ENCODE data around the gene SH3YL1. TPM values are rescaled to one million over a fixed set of nuclear protein-coding genes. Genes with fewer than 3 reads are reported as not detected.

Gene SH3YL1
- total and polyA plus RNA-seq, 2 of the 4 experiments (the other 2 are of a cell fraction), result 18.1 to 21.2 TPM

DNA sequence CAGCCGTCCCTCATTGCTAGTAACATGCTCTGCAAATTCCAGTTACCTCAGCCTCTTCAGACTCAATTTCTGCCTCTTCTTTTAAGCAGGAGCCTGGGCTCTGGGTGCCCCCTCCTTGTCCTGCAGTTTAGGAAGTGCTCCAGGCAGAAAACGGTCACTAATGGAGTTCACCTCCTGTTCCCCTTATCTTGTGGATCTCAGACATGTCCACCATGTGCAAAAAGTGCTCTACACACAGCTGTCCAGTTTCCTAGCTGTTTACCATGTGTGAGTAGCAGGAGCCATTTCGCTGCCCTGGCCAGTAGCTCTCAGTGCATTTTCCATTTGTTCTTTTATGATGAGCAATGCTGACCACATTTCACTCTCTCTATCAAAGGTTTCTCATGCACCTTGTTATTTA, 4.9 kb downstream of the SH3YL1 start:
- Histone ChIP-seq H2BK5ac (ENCODE audit: low read depth, low read length, poor library complexity, severe bottlenecking) (no peak overlapping the region), H3K4me3 (ENCODE audit: insufficient read depth, low read depth, low read length) (no peak overlapping the region), H2BK20ac (ENCODE audit: low read depth, low read length) (no peak overlapping the region), H3K36me3 (ENCODE audit: control insufficient read depth, insufficient read depth, low read length) (no peaks in the 10 kb centered on the region), H3K4me2 (ENCODE audit: low read depth, low read length) (no peak overlapping the region), H2BK120ac (ENCODE audit: low read depth, low read length) (no peak overlapping the region), H3K9me1 (ENCODE audit: insufficient read depth, low read length) (no peaks in the 10 kb centered on the region; the same call in 1 of the 2 replicates), H3K27me3 (ENCODE audit: control insufficient read depth, insufficient read depth, low read length) (no peaks in the 10 kb centered on the region), H3K27ac (ENCODE audit: insufficient read depth, low read length) (no peak overlapping the region), H3K9me3 (ENCODE audit: control insufficient read depth, insufficient read depth, low read length) (no peaks in the 10 kb centered on the region), H3K79me1 (ENCODE audit: low read depth in 1 of 2, low read length in 2 of 2) (peaks cover 11 to 12% of the 10 kb centered on the region in 2 experiments), H4K5ac (ENCODE audit: low read depth, low read length) (no peak overlapping the region), H2BK15ac (ENCODE audit: low read depth, low read length) (no peak overlapping the region), H2AFZ (replicated peaks; ENCODE audit: low read length, poor library complexity) (no peak overlapping the region), H3K4ac (ENCODE audit: low read depth, low read length) (no peak overlapping the region), H3K56ac (ENCODE audit: extremely low read depth, insufficient read depth, low read length) (no peak overlapping the region), H2AK9ac (replicated peaks; ENCODE audit: low read depth, low read length, poor library complexity) (no peak overlapping the region), H2AK5ac (ENCODE audit: low read depth, low read length) (no peak overlapping the region), H3K9ac (ENCODE audit: low read depth, low read length) (no peak overlapping the region), H3K23ac (ENCODE audit: low read depth, low read length) (no peak overlapping the region), H4K91ac (ENCODE audit: insufficient read depth, low read depth, low read length) (no peak overlapping the region), H4K20me1 (ENCODE audit: insufficient read depth, low read length) (no peaks in the 10 kb centered on the region), H3K18ac (ENCODE audit: low read depth, low read length) (no peak overlapping the region), H4K8ac (ENCODE audit: low read depth in 2 of 2, low read length in 2 of 2) (no peak overlapping the region), H3K14ac (replicated peaks; ENCODE audit: low read depth, low read length) (no peak overlapping the region), H3K4me1 (ENCODE audit: control insufficient read depth, insufficient read depth, low read length) (peaks cover 9% of the 10 kb centered on the region)
- in situ Hi-C loops (cut with MboI; ENCODE audit: low sequenced_read_pairs) (no loop called here), dilution Hi-C loops (cut with HindIII; ENCODE audit: low sequenced_read_pairs, unreplicated experiment) (no loop called here), intact Hi-C loops (cut with micrococcal nuclease) (no loop called here)
- DNase-seq (no peak), ATAC-seq (ENCODE audit: low read depth) (no peak)
- BruUV-seq (replicated peaks), result no TSS peak
- POLR2A ChIA-PET (ENCODE audit: unreplicated experiment), result no interaction called here
- TF ChIP-seq, protein P1, sequence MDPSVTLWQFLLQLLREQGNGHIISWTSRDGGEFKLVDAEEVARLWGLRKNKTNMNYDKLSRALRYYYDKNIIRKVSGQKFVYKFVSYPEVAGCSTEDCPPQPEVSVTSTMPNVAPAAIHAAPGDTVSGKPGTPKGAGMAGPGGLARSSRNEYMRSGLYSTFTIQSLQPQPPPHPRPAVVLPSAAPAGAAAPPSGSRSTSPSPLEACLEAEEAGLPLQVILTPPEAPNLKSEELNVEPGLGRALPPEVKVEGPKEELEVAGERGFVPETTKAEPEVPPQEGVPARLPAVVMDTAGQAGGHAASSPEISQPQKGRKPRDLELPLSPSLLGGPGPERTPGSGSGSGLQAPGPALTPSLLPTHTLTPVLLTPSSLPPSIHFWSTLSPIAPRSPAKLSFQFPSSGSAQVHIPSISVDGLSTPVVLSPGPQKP (IDR thresholded peaks at IDR 0.05; ENCODE audit: borderline replicate concordance, low read depth, low read length), result no peak
- TF ChIP-seq, protein P2, sequence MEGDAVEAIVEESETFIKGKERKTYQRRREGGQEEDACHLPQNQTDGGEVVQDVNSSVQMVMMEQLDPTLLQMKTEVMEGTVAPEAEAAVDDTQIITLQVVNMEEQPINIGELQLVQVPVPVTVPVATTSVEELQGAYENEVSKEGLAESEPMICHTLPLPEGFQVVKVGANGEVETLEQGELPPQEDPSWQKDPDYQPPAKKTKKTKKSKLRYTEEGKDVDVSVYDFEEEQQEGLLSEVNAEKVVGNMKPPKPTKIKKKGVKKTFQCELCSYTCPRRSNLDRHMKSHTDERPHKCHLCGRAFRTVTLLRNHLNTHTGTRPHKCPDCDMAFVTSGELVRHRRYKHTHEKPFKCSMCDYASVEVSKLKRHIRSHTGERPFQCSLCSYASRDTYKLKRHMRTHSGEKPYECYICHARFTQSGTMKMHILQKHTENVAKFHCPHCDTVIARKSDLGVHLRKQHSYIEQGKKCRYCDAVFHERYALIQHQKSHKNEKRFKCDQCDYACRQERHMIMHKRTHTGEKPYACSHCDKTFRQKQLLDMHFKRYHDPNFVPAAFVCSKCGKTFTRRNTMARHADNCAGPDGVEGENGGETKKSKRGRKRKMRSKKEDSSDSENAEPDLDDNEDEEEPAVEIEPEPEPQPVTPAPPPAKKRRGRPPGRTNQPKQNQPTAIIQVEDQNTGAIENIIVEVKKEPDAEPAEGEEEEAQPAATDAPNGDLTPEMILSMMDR (conservative IDR thresholded peaks at IDR 0.05; ENCODE audit: low read depth, low read length), result no peak
- TF ChIP-seq SMC3 (IDR thresholded peaks at IDR 0.05; ENCODE audit: low read depth, low read length) (no peak), RCOR1 (IDR thresholded peaks at IDR 0.05; ENCODE audit: insufficient replicate concordance, low read length) (no peak), MAZ (IDR thresholded peaks at IDR 0.05; ENCODE audit: borderline replicate concordance, low read depth, low read length) (no peak), FOS (IDR thresholded peaks at IDR 0.05; ENCODE audit: low read depth, low read length) (no peak), BHLHE40 (IDR thresholded peaks at IDR 0.05; ENCODE audit: low read depth, low read length) (no peak), MXI1 (IDR thresholded peaks at IDR 0.05; ENCODE audit: borderline replicate concordance, low read depth, low read length) (no peak), CEBPB (IDR thresholded peaks at IDR 0.05; ENCODE audit: low read depth, low read length) (no peak), MAFK (IDR thresholded peaks at IDR 0.05; ENCODE audit: low read depth, low read length) (no peak), POLR2A (IDR thresholded peaks at IDR 0.05; ENCODE audit: low read depth, low read length) (no peak), CHD1 (IDR thresholded peaks at IDR 0.05; ENCODE audit: low read depth, low read length) (no peak), RFX5 (IDR thresholded peaks at IDR 0.05; ENCODE audit: low read depth, low read length) (no peak), RAD21 (IDR thresholded peaks at IDR 0.05; ENCODE audit: low read length) (no peak), NFE2L2 (IDR thresholded peaks at IDR 0.05; ENCODE audit: low read depth, low read length) (no peak)
- TF ChIP-seq, protein P3, sequence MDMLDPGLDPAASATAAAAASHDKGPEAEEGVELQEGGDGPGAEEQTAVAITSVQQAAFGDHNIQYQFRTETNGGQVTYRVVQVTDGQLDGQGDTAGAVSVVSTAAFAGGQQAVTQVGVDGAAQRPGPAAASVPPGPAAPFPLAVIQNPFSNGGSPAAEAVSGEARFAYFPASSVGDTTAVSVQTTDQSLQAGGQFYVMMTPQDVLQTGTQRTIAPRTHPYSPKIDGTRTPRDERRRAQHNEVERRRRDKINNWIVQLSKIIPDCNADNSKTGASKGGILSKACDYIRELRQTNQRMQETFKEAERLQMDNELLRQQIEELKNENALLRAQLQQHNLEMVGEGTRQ (IDR thresholded peaks at IDR 0.05; ENCODE audit: low read depth, low read length), result no peak
- WGBS, 2 experiments (ENCODE audit: extremely low coverage in 2 of 2, insufficient read length in 1 of 2), result 100% methylated on average over 1 of the region's 3 CpGs; no CpG with 5 or more reads in 1 of the 2 experiments
- CTCF ChIA-PET, result interaction anchor here (1.0 to 2.2 kb wide), 2 partner anchors 12 to 27 kb away, joined by 5 read pairs; no protein-coding TSS in a partner anchor

Data from IMR-90 (cell line).